Activated CD8-positive, alpha-beta memory T cell treated with anti-CD3 and anti-CD28 coated beads, Interleukin-2, amount 50 U/mL, for 4 hours (primary cell): ENCODE measurements around the gene EXOC4.

Experiments
- DNase-seq: peaks from one replicate; pipeline ENCODE4 v3.0.0-alpha.2; 2020

EXOC4 gene

DNA sequence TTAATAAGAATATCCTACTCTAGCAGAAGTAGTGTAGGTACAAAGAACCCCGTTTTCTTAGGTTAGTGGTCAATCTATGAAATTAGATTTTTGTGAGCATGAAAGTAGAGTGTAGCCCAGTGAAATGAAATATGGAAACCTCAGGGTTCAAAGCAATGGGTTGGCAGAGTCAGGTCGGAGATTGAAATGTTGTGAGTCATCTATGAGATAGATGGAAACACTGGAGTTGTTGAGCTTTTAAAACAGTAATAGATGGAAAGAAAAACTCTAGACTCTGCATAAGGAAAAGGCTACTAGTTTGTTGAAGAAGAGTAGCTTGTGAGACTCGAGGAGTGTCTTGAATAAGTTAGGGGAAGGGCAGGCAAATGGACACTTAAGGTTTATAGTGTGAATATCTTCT, 251.9 kb downstream of the EXOC4 start:
- no peak for DNase-seq

- no peak for DNase-seq
Observed at GRCh38 chr7:133509822-133510221, 256.9 kb downstream of the EXOC4 start.

GRCh38 chr7:133510326-133511055, 257.6 kb downstream of the EXOC4 start:
- DNase-seq: no peak

DNA sequence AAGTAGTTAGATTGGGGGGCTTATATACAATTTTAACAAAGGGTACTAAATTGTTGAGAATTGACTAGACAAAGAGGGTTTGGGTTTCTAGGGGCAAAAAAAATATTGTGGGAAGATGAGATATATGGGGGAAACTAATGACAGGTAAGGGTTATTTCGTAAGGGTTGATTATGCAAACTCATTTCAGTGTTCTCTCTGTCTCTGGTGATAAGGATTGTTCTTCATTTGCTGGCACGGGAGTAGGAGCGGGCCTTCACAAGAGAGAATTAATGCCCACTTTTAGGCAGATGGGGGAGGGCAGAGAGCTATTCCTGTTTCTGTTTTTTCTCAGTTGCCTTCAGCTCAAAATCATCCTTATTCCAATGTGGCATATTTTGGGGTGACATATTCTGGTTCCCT, 258.4 kb downstream of the EXOC4 start:
- no peak for DNase-seq

- no peak for DNase-seq
Observed at GRCh38 chr7:133511708-133512107, 258.8 kb downstream of the EXOC4 start.

DNA sequence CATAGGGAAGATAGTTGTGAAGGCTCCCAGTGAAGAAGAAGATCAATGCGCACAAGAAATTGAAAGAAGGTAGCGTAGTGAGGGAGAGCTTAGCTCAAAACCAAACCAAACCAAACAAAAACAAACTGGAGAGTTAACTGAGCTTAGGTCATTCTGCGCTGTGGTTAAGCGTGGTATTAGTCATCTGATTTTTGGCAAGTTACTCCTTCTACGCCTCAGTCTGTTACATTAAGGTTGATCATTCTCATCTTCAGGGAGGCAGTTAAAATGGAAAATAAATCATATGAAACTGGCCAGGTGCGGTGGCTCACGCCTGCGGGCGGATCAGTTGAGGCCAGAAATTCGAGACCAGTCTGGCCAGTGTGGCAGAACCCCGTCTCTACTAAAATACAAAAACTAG, 259.7 kb downstream of the EXOC4 start:
- DNase-seq: no peak

DNA sequence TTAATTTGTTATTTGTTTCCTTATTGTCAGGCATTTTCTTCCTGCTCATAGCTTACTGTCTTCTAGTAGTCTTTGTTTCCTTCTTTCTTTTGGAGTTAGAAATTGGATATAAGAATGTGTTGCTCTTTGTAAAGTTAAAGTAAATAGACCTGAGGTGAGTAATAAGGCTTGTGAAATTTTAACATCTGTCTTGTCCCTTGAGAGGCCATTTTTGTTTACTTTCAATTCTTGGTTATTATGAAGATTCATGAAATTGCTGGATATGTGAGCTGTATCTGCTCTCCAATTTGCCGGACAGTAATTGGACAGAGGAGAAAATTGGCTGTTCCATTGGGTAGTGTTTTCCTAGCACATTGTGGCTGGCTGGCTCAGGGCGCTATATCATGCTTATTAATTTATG, 260.7 kb downstream of the EXOC4 start:
- no peak for DNase-seq

GRCh38 chr7:133514551-133514950, 261.7 kb downstream of the EXOC4 start:
- DNase-seq: no peak

GRCh38 chr7:133517766-133518165, 264.9 kb downstream of the EXOC4 start:
- DNase-seq: no peak

DNA sequence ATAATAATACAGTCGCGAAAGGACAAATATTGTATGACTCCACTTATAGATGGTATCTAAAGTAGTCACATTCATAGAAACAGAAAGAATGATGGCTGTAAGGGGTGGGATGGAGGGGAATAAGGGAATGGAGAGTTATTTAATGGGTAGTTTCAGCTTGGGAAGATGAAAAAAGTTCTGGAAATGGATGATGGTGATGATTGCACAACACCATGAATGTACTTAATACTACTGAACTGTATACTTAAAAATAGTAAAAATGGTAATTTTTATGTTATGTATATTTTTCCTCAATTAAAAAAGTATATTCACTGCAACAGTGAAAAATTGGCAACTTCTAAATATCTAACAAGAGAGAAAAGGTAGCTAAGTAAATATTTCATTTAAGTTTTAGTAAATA, 265.8 kb downstream of the EXOC4 start:
- DNase-seq: no peak

DNA sequence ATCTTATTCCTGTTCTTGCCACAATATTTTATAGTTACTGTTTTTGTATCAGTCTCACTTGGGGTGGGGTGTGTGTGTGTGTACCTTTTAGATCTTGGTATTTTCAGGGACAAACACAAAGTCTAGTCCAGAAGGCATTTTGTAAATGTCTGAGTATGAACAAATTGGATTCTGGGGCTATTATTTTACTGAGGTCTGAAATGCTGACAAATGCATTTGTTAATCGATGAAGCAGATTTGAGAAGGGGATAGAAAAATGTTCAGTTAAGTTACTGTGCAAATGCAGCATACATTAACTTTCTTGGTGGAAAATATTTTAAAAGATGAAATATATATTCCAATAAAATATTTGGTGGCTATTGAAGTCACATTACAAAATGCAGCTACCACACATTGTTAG, 267.4 kb downstream of the EXOC4 start:
- DNase-seq: no peak

- DNase-seq: no peak
Observed at GRCh38 chr7:133522501-133522900, 269.6 kb downstream of the EXOC4 start.

DNA sequence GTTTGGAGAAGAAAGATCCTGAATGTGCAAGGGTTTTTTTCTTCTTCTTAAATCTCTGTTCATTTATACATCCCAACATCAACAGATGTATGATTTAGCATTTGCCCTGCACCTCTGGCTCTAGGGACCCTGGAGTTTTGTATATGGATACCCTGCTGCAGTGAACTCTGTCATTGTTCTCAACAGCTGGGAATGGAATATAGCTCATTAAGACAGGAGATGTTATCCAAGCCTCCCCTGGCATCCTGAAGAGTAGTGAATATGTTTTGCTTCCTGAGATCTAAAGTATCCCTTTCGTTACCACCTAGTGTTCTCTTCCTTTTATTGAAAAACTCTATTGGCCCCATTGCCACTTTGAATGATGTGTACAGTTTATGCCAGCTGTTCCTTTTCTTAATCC, 275.9 kb downstream of the EXOC4 start:
- no peak for DNase-seq

GRCh38 chr7:133529861-133530260, 277.0 kb downstream of the EXOC4 start:
- no peak for DNase-seq

- DNase-seq: no peak
Observed at GRCh38 chr7:133530682-133531081, 277.8 kb downstream of the EXOC4 start.

- no peak for DNase-seq
Observed at GRCh38 chr7:133534816-133535215, 281.9 kb downstream of the EXOC4 start.

- DNase-seq: no peak
Observed at GRCh38 chr7:133535308-133535707, 282.4 kb downstream of the EXOC4 start.

DNA sequence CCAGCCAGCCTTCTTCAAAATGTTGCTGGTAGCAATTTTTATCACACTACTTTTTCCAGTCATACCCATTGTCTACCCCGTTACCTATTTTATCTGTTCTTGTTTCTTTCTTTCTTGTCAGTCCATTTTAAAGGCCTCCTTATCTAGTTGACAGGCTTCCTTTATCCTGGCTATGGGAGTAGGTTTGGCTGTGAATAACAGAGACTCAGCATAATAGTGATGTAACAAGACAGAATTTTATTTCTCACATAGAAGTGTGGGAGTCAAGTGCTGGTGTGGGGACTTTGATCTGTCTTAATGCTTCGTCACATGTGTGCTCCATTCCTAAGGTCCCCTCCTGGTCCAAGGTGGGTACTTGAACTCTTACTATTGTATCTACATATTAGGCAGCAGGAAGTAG, 283.6 kb downstream of the EXOC4 start:
- no peak for DNase-seq

GRCh38 chr7:133539016-133539415, 286.1 kb downstream of the EXOC4 start:
- no peak for DNase-seq

DNA sequence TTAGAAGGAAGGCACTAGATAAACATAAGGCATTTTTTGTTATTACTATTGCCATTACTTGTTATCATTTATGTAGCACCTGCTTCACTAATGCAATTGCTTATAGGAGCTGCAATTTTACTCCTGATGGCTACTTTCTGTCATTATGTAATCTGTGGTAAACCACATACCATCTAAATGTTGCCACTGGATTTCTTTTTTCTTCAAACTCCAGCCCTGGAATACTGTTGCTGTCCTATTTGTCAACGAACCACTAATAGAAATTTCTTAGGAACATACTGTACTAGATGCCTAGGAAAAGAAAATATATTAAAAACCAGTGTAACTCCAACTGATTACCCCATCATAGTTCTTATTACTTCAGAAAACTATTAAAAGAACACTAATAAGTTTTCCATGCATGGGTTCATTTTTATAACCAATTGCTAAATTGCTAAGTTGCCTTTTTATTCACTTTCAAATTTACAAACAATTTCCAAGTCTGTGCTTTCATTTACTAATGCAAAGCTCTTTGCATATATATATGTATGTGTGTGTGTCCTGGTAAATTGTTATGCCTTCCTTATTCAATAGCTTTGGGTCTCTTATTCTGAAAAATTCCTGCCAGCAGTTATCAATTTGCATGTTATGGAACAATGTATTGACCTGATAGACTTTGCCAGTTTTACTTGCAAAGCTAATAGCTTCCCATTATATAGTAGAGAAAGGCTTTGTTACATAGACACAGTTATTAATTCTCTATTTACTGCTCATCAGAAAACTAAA, 287.4 kb downstream of the EXOC4 start:
- no peak for DNase-seq

DNA sequence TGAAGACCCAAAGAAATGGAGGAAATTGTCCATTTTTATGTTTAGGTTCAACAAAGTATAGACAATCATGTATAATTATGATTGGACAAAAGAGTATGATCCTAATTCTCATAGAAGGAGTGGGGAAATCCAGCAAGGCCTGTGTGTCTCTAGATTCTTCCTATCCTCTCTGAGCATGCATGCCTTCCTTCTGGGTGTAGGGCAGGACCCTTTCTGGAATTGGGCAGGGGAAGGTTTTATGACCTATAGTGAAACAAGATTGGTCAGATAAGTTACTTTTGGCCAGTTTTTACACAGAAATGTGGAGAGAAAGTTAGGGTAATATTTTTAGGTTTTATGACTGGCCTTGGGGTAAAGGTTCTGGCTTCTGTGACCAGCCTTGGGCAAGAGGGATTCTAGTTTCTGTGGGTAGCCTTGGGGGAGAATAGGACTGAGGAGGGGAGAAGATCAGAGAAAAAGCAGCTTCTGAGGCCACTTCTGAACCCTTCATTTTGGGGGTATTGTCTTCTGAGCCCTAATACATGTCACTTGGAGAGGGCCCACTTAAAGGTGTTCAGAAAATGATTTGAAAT, 289.4 kb downstream of the EXOC4 start:
- no peak for DNase-seq

GRCh38 chr7:133543657-133544056, 290.8 kb downstream of the EXOC4 start:
- no peak for DNase-seq

DNA sequence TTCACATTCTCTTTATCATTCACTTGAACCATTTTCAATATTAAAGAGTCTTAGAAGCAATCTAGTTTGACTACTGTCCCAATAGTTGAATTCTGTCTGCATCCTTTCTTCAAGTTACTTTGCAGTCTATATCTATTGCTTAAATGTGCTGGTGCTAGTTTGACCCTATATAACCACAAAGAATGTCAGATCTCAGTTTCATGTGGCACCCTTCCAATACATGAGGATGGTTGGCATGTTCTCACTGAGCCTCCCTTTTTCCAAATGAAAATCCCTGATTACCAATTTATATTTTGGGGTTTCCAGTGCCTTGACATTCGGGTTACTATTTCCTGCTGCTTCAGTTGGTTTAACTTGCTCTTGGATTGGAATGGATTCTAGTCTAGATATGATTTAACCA, 292.7 kb downstream of the EXOC4 start:
- DNase-seq: no peak

- no peak for DNase-seq
Observed at GRCh38 chr7:133547981-133548380, 295.1 kb downstream of the EXOC4 start.
